Measurements from ENCODE around the gene TRHDE.

TRHDE gene

GRCh38 chr12:72274931-72275330 is 2.8 kb downstream of the TRHDE start:
- no peak for TF ChIP-seq CTCF (IDR thresholded peaks at IDR 0.05)
- DNase-seq, result no peak
- Mint-ChIP-seq H3K27ac (no peak overlapping the region), H3K4me1 (peaks cover 24% of the 10 kb centered on the region), H3K4me3 (no peak overlapping the region), H3K27me3 (ENCODE audit: low read depth, poor library complexity) (peaks cover 83% of the 10 kb centered on the region), H3K9me3 (no peaks in the 10 kb centered on the region), H3K36me3 (ENCODE audit: low read depth) (no peaks in the 10 kb centered on the region)

- no peak overlapping the region for H3K4me3 Mint-ChIP-seq
- H3K9me3 Mint-ChIP-seq, result no peaks in the 10 kb centered on the region
- no peak for TF ChIP-seq CTCF (IDR thresholded peaks at IDR 0.05)
- peaks cover 21% of the 10 kb centered on the region for H3K4me1 Mint-ChIP-seq
- H3K27me3 Mint-ChIP-seq (ENCODE audit: low read depth, poor library complexity), result peaks cover 77% of the 10 kb centered on the region
- H3K27ac Mint-ChIP-seq, result no peak overlapping the region
- no peaks in the 10 kb centered on the region for H3K36me3 Mint-ChIP-seq (ENCODE audit: low read depth)
- no peak for DNase-seq
Observed at GRCh38 chr12:72275526-72275925, 3.4 kb downstream of the TRHDE start.

GRCh38 chr12:72276181-72276805 is 4.1 kb downstream of the TRHDE start:
- no peak overlapping the region for H3K27ac Mint-ChIP-seq
- H3K4me3 Mint-ChIP-seq, result no peak overlapping the region
- no peaks in the 10 kb centered on the region for H3K36me3 Mint-ChIP-seq (ENCODE audit: low read depth)
- peaks cover 18% of the 10 kb centered on the region for H3K4me1 Mint-ChIP-seq
- no peaks in the 10 kb centered on the region for H3K9me3 Mint-ChIP-seq
- peaks cover 69% of the 10 kb centered on the region for H3K27me3 Mint-ChIP-seq (ENCODE audit: low read depth, poor library complexity)
- no peak for DNase-seq
- no peak for TF ChIP-seq CTCF (IDR thresholded peaks at IDR 0.05)

- DNase-seq, result no peak
- no peak overlapping the region for H3K27ac Mint-ChIP-seq
- peaks cover 58% of the 10 kb centered on the region for H3K27me3 Mint-ChIP-seq (ENCODE audit: low read depth, poor library complexity)
- no peak overlapping the region for H3K4me3 Mint-ChIP-seq
- no peaks in the 10 kb centered on the region for H3K9me3 Mint-ChIP-seq
- no peaks in the 10 kb centered on the region for H3K36me3 Mint-ChIP-seq (ENCODE audit: low read depth)
- no peak for TF ChIP-seq CTCF (IDR thresholded peaks at IDR 0.05)
- H3K4me1 Mint-ChIP-seq, result peaks cover 9% of the 10 kb centered on the region
Observed at GRCh38 chr12:72277415-72277814, 5.2 kb downstream of the TRHDE start.

- TF ChIP-seq CTCF (IDR thresholded peaks at IDR 0.05), result no peak
- no peak for DNase-seq
- Mint-ChIP-seq H3K36me3 (ENCODE audit: low read depth) (no peaks in the 10 kb centered on the region), H3K27ac (no peak overlapping the region), H3K4me3 (no peak overlapping the region), H3K9me3 (no peaks in the 10 kb centered on the region), H3K4me1 (peaks cover 5% of the 10 kb centered on the region), H3K27me3 (ENCODE audit: low read depth, poor library complexity) (peaks cover 43% of the 10 kb centered on the region)
Observed at GRCh38 chr12:72278894-72279293, 6.7 kb downstream of the TRHDE start.

- H3K36me3 Mint-ChIP-seq (ENCODE audit: low read depth), result no peaks in the 10 kb centered on the region
- DNase-seq, result no peak
- H3K4me1 Mint-ChIP-seq, result no peaks in the 10 kb centered on the region
- H3K9me3 Mint-ChIP-seq, result no peaks in the 10 kb centered on the region
- no peak overlapping the region for H3K4me3 Mint-ChIP-seq
- TF ChIP-seq CTCF (IDR thresholded peaks at IDR 0.05), result no peak
- no peak overlapping the region for H3K27ac Mint-ChIP-seq
- peaks cover 21% of the 10 kb centered on the region for H3K27me3 Mint-ChIP-seq (ENCODE audit: low read depth, poor library complexity)
Observed at GRCh38 chr12:72281126-72281525, 9.0 kb downstream of the TRHDE start.

Measured in nephron progenitor cell (in vitro differentiated cells).